ENCODE measurements around the gene RETREG3.
A peak's percentile ranks its signal among the peaks of the same experiment; 100 is the strongest.
"Not testable (repeated sequence)": the region's sequence is repeated elsewhere in the genome, so short reads cannot be mapped to it uniquely, and the experiment has no call there.

Gene RETREG3

DNA sequence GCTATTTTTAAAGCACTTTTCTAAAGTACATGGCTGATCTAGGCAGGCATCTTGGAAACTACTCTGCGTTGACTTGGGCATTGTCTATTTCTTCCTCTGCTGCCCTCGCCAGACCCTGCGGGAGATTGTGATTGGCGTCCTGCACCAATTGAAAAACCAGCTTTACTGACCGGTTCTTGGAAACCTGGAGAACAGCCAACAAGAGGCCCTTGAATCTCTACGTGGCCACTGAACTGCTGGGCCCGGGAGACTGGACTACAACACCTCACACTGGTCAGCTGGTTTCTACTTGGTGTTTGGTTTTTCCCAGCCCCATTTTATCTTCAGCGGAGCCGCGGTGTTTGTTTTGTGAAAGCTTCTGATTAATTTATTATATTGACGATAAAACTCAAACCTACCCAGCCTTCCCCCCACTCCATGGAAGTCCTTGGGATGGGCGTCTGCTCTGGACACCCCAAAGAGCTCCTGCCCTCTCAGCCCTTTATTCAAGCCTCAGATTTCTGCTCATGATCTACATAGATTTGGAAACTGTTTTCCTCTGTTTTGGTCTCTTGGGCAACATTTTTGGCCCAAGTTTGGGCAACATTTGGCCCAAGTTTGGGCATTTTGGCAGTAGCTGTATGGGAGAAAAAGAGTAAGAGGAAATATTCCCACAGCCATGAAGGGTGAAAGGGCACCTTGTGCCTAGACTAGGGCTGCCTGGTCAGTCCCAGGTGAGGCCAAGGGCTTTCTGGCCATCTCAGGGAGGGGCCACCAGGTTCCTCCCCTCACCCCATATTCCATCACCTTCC lies 37.5 kb downstream of the RETREG3 start:
- no peak for DNase-seq (ENCODE audit: low read depth in 2 of 2)

GRCh38 chr17:42568341-42569111 lies 40.6 kb downstream of the RETREG3 start:
- DNase-seq (ENCODE audit: low read depth in 2 of 2): no peak

DNA sequence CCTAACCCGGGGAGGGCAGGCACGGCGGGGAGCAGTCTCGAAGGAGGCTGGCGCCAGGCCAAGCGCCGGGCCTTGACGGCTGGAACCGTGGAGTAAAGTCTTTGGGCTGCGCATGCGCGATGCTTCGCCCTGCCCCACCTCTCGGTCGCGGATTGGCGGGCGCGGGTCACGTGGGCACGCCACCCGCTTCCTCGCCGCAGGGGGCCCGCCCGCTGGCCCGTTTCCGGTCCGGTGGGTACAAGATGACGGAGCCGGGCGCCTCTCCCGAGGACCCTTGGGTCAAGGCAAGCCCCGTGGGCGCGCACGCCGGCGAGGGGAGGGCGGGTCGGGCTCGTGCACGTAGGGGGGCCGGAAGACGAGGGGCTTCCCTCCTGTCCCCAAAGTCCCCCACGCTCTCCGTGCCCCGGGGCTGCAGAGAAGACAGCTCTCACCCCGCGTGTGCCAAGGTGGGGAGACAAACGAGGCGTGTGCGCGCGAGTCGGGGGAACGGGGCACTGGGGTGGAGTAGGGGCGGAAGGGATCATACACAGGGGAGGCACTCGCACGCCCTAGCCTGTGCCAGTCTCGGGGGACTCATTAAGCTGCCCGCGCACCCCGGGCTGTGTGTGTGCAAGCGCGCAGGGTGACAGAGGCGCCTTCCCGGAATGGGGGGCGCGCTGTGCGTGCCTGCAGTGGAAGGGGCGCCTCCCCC lies 42.1 kb downstream of the RETREG3 start, which contains the start of gene MLX:
MLX (plus strand) TSS at position 218 of the 691 bp plus-strand sequence; CDS start at position 243, 25 bp downstream.
- DNase-seq (ENCODE audit: low read depth in 2 of 2): peak; percentile 91 to 94

DNA sequence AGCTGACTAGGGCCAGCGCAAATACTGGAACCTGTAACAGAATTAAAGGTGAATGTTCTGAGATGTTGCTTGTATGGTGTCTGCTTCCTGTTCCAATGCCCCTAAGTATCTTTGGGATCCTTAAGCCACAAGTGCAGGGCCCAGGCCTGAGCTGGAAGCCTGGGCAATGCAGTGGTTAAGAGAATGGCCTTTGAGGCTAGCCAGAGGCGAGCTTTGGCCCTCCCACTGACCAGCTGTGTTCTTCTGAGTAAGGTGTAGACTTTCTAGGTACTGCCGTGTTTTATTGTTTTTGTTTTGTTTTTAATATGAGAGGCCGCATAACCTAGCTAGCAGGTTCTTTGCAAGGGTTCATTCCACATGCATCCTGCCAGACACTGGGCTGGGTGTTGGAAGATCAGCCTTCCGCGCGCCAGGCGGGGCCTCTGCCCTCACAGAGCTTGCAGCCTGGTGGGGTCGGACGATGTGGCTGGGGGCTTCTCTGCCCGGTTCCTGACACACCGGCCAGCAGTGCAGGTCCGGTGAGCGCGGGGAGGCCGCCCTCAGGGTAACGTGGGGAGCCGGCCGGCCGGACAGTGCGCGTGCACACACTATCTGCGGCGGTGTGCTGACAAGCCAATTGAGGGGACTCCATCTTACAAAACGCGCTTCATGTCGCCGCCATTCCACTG lies 42.8 kb downstream of the RETREG3 start:
- no peak for DNase-seq (ENCODE audit: low read depth in 2 of 2)

- no peak for DNase-seq (ENCODE audit: low read depth in 2 of 2)
Observed at GRCh38 chr17:42565523-42566214, 43.5 kb downstream of the RETREG3 start.

DNA sequence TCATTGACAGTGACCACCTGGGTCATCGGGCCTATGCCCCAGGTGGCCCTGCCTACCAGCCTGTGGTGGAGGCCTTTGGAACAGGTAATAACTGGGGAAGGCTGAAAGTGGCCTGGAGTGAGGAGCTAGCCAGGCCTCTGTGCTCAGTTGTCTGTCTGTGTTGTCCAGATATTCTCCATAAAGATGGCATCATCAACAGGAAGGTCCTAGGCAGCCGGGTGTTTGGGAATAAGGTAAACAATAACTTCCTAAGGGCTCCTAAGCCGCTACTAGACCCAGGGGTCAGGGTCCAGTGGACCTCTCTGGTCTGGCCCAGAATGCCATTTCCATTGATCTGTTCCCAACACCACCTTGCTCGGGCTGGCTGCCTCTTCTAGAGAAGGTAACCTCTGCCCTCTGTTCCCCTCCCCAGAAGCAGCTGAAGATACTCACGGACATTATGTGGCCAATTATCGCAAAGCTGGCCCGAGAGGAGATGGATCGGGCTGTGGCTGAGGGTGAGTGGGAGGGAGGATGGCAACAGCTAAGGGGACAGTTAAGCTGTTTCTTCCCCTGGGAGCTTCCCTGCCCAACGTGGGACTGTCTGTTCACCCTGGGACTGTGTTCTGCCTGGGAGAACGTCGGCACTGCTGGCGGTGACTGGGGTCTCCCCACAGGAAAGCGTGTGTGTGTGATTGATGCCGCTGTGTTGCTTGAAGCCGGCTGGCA lies 44.2 kb downstream of the RETREG3 start:
- no peak for DNase-seq (ENCODE audit: low read depth in 2 of 2)

DNA sequence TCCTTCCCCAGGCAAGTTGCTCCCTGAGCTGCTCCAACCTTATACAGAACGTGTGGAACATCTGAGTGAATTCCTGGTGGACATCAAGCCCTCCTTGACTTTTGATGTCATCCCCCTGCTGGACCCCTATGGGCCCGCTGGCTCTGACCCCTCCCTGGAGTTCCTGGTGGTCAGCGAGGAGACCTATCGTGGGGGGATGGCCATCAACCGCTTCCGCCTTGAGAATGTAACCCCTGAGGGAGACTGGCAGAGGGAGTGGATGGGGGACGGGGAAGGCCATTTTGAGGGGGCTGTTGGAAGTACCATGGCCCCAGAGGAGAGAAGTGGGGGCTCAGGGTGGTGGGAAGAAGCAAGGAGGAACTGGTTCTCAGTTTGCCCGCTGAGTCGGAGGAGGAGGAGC lies 45.2 kb downstream of the RETREG3 start:
- DNase-seq (ENCODE audit: low read depth in 2 of 2): no peak

- no peak for DNase-seq (ENCODE audit: low read depth in 2 of 2)
Observed at GRCh38 chr17:42563543-42563942, 45.6 kb downstream of the RETREG3 start.

DNA sequence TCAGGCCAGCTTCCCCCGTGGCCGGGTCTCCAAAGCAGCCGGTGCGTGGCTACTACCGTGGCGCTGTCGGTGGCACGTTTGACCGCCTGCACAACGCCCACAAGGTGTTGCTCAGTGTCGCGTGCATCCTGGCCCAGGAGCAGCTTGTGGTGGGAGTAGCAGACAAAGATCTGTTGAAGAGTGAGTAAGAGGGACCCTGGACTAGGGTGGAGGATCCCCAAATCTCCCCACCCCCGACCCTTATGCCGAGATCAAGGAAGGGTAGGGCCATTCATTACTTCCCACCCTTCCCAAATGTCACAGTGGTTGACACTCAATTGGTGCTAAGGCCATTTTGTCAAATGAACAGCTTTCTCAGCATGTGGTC lies 46.0 kb downstream of the RETREG3 start:
- no peak for DNase-seq (ENCODE audit: low read depth in 2 of 2)

DNA sequence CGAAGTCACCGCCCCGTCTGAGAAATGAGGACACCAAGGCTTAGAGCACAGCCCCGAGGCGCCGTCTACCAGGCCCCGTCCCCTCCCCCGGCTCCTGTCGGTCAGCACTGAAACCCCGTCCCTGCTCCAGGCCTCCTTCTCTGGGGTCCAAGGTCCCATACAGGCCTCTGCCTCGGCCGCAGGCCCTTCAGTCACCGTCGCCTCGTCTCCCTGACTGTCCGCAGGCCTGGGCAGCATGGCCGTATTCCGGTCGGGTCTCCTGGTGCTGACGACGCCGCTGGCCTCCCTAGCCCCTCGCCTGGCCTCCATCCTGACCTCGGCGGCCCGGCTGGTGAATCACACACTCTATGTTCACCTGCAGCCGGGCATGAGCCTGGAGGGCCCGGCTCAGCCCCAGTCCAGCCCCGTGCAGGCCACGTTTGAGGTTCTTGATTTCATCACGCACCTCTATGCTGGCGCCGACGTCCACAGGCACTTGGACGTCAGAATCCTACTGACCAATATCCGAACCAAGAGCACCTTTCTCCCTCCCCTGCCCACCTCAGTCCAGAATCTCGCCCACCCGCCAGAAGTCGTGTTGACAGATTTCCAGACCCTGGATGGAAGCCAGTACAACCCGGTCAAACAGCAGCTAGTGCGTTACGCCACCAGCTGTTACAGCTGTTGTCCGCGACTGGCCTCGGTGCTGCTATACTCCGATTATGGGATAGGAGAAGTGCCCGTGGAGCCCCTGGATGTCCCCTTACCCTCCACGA lies 46.6 kb downstream of the RETREG3 start:
- no peak for DNase-seq (ENCODE audit: low read depth in 2 of 2)

GRCh38 chr17:42561897-42562387 lies 47.2 kb downstream of the RETREG3 start, which contains the start of gene COASY:
Gene COASY (plus strand): TSS chr17:42562148. CDS start chr17:42562623, 475 bp downstream.
- DNase-seq (ENCODE audit: low read depth in 2 of 2): peak; percentile 85 to 92

GRCh38 chr17:42560246-42560645 lies 48.9 kb downstream of the RETREG3 start:
- DNase-seq (ENCODE audit: low read depth in 2 of 2): no peak

- DNase-seq (ENCODE audit: low read depth in 2 of 2): no peak
Observed at GRCh38 chr17:42559075-42559474, 50.1 kb downstream of the RETREG3 start.

GRCh38 chr17:42555961-42556617 lies 53.1 kb downstream of the RETREG3 start:
- not testable (repeated sequence) for DNase-seq (ENCODE audit: low read depth in 2 of 2)

GRCh38 chr17:42555122-42555622 lies 54.0 kb downstream of the RETREG3 start:
- DNase-seq (ENCODE audit: low read depth in 2 of 2): no peak

DNA sequence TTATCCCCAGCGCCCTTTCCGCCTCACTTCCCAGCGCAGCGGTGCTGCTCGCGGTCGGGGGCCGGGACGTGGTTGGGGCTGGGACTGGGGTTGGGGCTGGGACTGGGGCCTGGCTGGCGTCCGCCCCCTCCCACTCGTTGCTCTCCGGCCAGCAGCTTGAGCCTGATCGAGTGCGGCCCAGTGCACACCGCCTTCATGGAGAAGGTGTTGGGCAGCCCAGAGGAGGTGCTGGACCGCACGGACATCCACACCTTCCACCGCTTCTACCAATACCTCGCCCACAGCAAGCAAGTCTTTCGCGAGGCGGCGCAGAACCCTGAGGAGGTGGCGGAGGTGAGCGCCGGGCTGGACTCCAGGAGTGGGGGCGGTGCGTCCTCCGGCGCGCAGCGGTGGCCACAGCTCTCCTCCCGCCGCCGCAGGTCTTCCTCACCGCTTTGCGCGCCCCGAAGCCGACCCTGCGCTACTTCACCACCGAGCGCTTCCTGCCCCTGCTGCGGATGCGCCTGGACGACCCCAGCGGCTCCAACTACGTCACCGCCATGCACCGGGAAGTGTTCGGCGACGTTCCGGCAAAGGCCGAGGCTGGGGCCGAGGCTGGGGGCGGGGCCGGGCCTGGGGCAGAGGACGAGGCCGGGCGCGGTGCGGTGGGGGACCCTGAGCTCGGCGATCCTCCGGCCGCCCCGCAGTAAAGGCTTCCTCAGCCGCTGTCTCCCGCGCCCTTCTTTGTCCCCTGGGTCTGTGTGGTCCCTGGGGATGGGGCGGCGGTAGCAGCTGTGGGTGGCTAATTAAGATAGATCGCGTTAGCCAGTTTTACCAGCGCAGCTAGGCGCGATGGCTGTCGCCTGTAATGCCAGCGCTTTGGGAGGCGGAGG lies 54.7 kb downstream of the RETREG3 start:
- peak; percentile 81 for DNase-seq (ENCODE audit: low read depth in 2 of 2)

- DNase-seq (ENCODE audit: low read depth in 2 of 2): no peak
Observed at GRCh38 chr17:42553866-42554249, 55.3 kb downstream of the RETREG3 start.
